ENCODE data around the gene EGFL6.
"Not testable (repeated sequence)": the region's sequence is repeated elsewhere in the genome, so short reads cannot be mapped to it uniquely, and the experiment has no call there.

Gene EGFL6

GRCh38 chrX:13638826-13639225 is 69.4 kb downstream of the EGFL6 start:
- no peak overlapping the region for H3K27ac ChIP-seq
- TF ChIP-seq CTCF (IDR thresholded peaks at IDR 0.05) (no peak), ZFX (IDR thresholded peaks at IDR 0.05; ENCODE audit: borderline replicate concordance) (no peak)

- H3K27ac ChIP-seq, result not testable (repeated sequence)
Measured at GRCh38 chrX:13641684-13642083, 72.3 kb downstream of the EGFL6 start.

GRCh38 chrX:13645464-13646153 is 76.2 kb downstream of the EGFL6 start:
- no peak overlapping the region for H3K27ac ChIP-seq
- no peak for TF ChIP-seq ZFX (IDR thresholded peaks at IDR 0.05; ENCODE audit: borderline replicate concordance)
- TF ChIP-seq CTCF (IDR thresholded peaks at IDR 0.05), result no peak

- TF ChIP-seq ZFX (IDR thresholded peaks at IDR 0.05; ENCODE audit: borderline replicate concordance) (no peak), CTCF (IDR thresholded peaks at IDR 0.05) (peak; percentile 70)
- H3K27ac ChIP-seq, result no peak overlapping the region
Measured at GRCh38 chrX:13646154-13646549, 76.8 kb downstream of the EGFL6 start.

GRCh38 chrX:13647709-13648212 is 78.4 kb downstream of the EGFL6 start:
- no peak overlapping the region for H3K27ac ChIP-seq
- TF ChIP-seq ZFX (IDR thresholded peaks at IDR 0.05; ENCODE audit: borderline replicate concordance) (no peak), CTCF (IDR thresholded peaks at IDR 0.05) (no peak)

- H3K27ac ChIP-seq, result not testable (repeated sequence)
Measured at GRCh38 chrX:13648336-13648735, 78.9 kb downstream of the EGFL6 start.

GRCh38 chrX:13649838-13650237 is 80.4 kb downstream of the EGFL6 start:
- no peak for TF ChIP-seq ZFX (IDR thresholded peaks at IDR 0.05; ENCODE audit: borderline replicate concordance)
- no peak for TF ChIP-seq CTCF (IDR thresholded peaks at IDR 0.05)
- no peak overlapping the region for H3K27ac ChIP-seq

- TF ChIP-seq ZFX (IDR thresholded peaks at IDR 0.05; ENCODE audit: borderline replicate concordance) (no peak), CTCF (IDR thresholded peaks at IDR 0.05) (no peak)
Measured at GRCh38 chrX:13650318-13650717, 80.9 kb downstream of the EGFL6 start.

More at GRCh38 chrX:13650318-13650717, 80.9 kb downstream of the EGFL6 start:
- no peak overlapping the region for H3K27ac ChIP-seq
